Right lobe of liver (tissue), 6 donors: ENCODE results near the gene VAV2. TPM values are rescaled to one million over a fixed set of nuclear protein-coding genes. Genes with fewer than 3 reads are reported as not detected.

ENCODE experiments used
- ATAC-seq, 4 donors: fragments of 200-7000 bp; cut with Tn5 transposase; one replicate each; pipeline ENCODE4 v1.9.1; 2020; ENCODE audit warnings: mild to moderate bottlenecking in 4 of 4, moderate library complexity in 4 of 4
- DNase-seq, 3 donors: peaks; one replicate each; pipeline ENCODE4 v3.0.0-alpha.2; 2020
- H3K27ac ChIP-seq, 3 donors: fragments of 200-600 bp; one replicate each; pipeline ENCODE4 v1.8.0; 2022
- H3K27me3 ChIP-seq, 2 donors: fragments of 200-600 bp; one replicate each; pipeline ENCODE4 v1.8.0; 2022
- H3K36me3 ChIP-seq, 4 donors: fragments of 200-600 bp; sonication (generic) in 1 of 4; one replicate each; pipeline versions ENCODE4 v1.5.1 to v1.8.0; 2017 to 2022; ENCODE audit warnings: control low read depth in 1 of 4
- H3K4me1 ChIP-seq, 4 donors: fragments of 200-600 bp; sonication (generic) in 1 of 4; one replicate each; pipeline versions ENCODE4 v1.5.1 to v1.8.0; 2017 to 2022; ENCODE audit warnings: control low read depth in 1 of 4
- H3K4me3 ChIP-seq, 3 donors: fragments of 200-600 bp; one replicate each; pipeline ENCODE4 v1.8.0; 2022
- H3K9me3 ChIP-seq, 4 donors: fragments of 200-600 bp; sonication (generic) in 1 of 4; one replicate each; pipeline versions ENCODE4 v1.5.1 to v1.8.0; 2017 to 2022; ENCODE audit warnings: control low read depth in 1 of 4
- POLR2A ChIP-seq: fragments of 450-650 bp; IDR thresholded peaks from one replicate; pipeline ENCODE4 v1.6.1; 2017; ENCODE audit warnings: antibody characterized with exemption, mild to moderate bottlenecking
- WGBS: methylation state at CpG from one replicate; pipeline ENCODE4 v1.1.6; 2018; ENCODE audit warnings: low coverage, low lambda C conversion rate; ENCODE audit not compliant: insufficient coverage; ENCODE audit errors: missing lambda C conversion rate; 5-methylcytosine and 5-hydroxymethylcytosine counted together
- intact Hi-C, 2 donors: fragments of 100-400 bp; cut with DNase I; formaldehyde crosslinking; loops; one replicate each; pipeline versions ENCODE4 v1.11.2 to v1.14.1; 2022
- total RNA-seq, 6 experiments: library from RNA; depleted of rRNA in 2 of 6; stranded (reverse); fragments of >200 nt in 2 of 6; fragmentation: NEBNext Ultra II Directional in 3 of 6; extraction: Animal tissue kit (Norgen Biotek cat#: 25700) in 3 of 6; gene quantifications; one replicate each; pipeline versions ENCODE4 v1.1.0 to v1.2.4, GENCODE V29; 2016 to 2023
- TF ChIP-seq, protein P1 (sequence below), 4 donors: fragments of 200-600 bp in 3 of 4; fragments of 450-650 bp in 1 of 4; IDR thresholded peaks; one replicate each; pipeline versions ENCODE4 v1.5.1 to v1.8.0; 2016 to 2022; ENCODE audit warnings: antibody characterized with exemption in 4 of 4, mild to moderate bottlenecking in 2 of 4
- donor health status: DM: no; HTN: yes; CAD: no.
- donor health status: DM: no; HTN: no; CAD: no.
- donor health status: DM: no; HTN: no; CAD: no.
- donor health status: DM: no; HTN: yes; CAD: no.
- donor health status: DM: no; HTN: yes; CAD: no.

Gene VAV2
- total RNA-seq, 6 experiments from 2014 or later, result 30.1 to 44.3 (median 34.9) TPM

- no peaks in the 10 kb centered on the region for H3K9me3 ChIP-seq
These were observed 179.0 kb downstream of the VAV2 start for GRCh38 chr9:133812941-133813748.

GRCh38 chr9:133812077-133812868 lies 179.9 kb downstream of the VAV2 start:
- no peak overlapping the region for H3K4me3 ChIP-seq
- H3K9me3 ChIP-seq, result no peaks in the 10 kb centered on the region
- H3K27me3 ChIP-seq, result no peaks in the 10 kb centered on the region
- WGBS, result 69% methylated on average over 4 of the region's 28 CpGs
- no peak overlapping the region for H3K27ac ChIP-seq
- H3K36me3 ChIP-seq, result peaks cover 0 to 17% (median 8%) of the 10 kb centered on the region in 4 donors
- peak in 1 of 4 donors; percentile 3 for ATAC-seq
- DNase-seq, result no peak
- intact Hi-C loops, result no loop called here
- TF ChIP-seq, protein P1, sequence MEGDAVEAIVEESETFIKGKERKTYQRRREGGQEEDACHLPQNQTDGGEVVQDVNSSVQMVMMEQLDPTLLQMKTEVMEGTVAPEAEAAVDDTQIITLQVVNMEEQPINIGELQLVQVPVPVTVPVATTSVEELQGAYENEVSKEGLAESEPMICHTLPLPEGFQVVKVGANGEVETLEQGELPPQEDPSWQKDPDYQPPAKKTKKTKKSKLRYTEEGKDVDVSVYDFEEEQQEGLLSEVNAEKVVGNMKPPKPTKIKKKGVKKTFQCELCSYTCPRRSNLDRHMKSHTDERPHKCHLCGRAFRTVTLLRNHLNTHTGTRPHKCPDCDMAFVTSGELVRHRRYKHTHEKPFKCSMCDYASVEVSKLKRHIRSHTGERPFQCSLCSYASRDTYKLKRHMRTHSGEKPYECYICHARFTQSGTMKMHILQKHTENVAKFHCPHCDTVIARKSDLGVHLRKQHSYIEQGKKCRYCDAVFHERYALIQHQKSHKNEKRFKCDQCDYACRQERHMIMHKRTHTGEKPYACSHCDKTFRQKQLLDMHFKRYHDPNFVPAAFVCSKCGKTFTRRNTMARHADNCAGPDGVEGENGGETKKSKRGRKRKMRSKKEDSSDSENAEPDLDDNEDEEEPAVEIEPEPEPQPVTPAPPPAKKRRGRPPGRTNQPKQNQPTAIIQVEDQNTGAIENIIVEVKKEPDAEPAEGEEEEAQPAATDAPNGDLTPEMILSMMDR (IDR thresholded peaks at IDR 0.05), result no peak
- no peak for TF ChIP-seq POLR2A
- no peaks in the 10 kb centered on the region for H3K4me1 ChIP-seq

More at GRCh38 chr9:133812941-133813748, 179.0 kb downstream of the VAV2 start:
- Histone ChIP-seq H3K4me3 (no peak overlapping the region), H3K4me1 (no peaks in the 10 kb centered on the region), H3K27me3 (no peaks in the 10 kb centered on the region), H3K36me3 (peaks cover 0 to 11% (median 5%) of the 10 kb centered on the region in 4 donors), H3K27ac (no peak overlapping the region)
- DNase-seq, result no peak
- intact Hi-C loops, result no loop called here
- ATAC-seq, result no peak
- TF ChIP-seq POLR2A, result no peak
- TF ChIP-seq, protein P1 (IDR thresholded peaks at IDR 0.05), result no peak
- 91% methylated on average over 9 of the region's 26 CpGs for WGBS

DNA sequence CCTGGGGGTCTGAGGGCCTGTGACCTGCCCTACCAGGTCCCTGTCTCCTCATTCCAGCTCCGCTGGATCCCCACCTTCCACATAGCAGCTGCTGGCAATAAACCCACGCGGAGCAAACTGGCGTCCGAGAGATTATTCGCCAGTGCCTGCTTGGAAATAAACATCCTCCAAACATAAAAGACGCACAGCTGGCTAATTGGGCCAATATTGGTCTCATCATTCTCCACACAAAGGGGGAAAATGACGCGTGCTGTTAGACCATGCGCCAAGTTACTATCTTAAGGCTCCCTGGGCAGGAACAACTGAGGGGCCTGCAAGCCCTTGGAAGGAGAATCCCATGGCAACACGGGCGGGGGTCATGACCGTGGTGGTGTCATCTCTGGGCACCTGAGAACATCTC lies 180.7 kb downstream of the VAV2 start:
- no peak overlapping the region for H3K27ac ChIP-seq
- no peak overlapping the region for H3K4me3 ChIP-seq
- ATAC-seq (no peak), DNase-seq (no peak)
- no peaks in the 10 kb centered on the region for H3K4me1 ChIP-seq
- no peaks in the 10 kb centered on the region for H3K9me3 ChIP-seq
- H3K27me3 ChIP-seq, result no peaks in the 10 kb centered on the region
- WGBS, result 90% methylated on average over 6 of the region's 13 CpGs
- intact Hi-C loops, result no loop called here
- H3K36me3 ChIP-seq, result peaks cover 0 to 24% (median 12%) of the 10 kb centered on the region in 4 donors
- no peak for TF ChIP-seq POLR2A
- TF ChIP-seq, protein P1 (IDR thresholded peaks at IDR 0.05), result no peak

GRCh38 chr9:133810556-133811195 lies 181.4 kb downstream of the VAV2 start:
- WGBS, result 83% methylated on average over 9 of the region's 23 CpGs

More at GRCh38 chr9:133810556-133811195, 181.4 kb downstream of the VAV2 start:
- Histone ChIP-seq H3K4me3 (no peak overlapping the region), H3K36me3 (peaks cover 0 to 30% (median 16%) of the 10 kb centered on the region in 4 donors), H3K27ac (no peak overlapping the region), H3K9me3 (no peaks in the 10 kb centered on the region), H3K4me1 (no peaks in the 10 kb centered on the region), H3K27me3 (no peaks in the 10 kb centered on the region)
- TF ChIP-seq, protein P1 (IDR thresholded peaks at IDR 0.05), result no peak
- no peak for TF ChIP-seq POLR2A
- no peak for DNase-seq
- intact Hi-C loops, result no loop called here
- no peak for ATAC-seq
